SK-MEL-5 (cell line): ENCODE measurements around the gene WNT9A. TPM values are rescaled to one million over a fixed set of nuclear protein-coding genes. Genes with fewer than 3 reads are reported as not detected.

ENCODE experiments used
- DNase-seq: peaks from one replicate; pipeline ENCODE4 v3.0.0-alpha.2; 2016; ENCODE audit warnings: low read depth, low spot score
- in situ Hi-C: cut with HindIII; loops from 2 replicates; pipeline ENCODE4 v1.10.0; 2016; ENCODE audit warnings: low sequenced_read_pairs, high pct_unique_total_duplicates, low pct_unique_long_range_greater_than_20kb
- total RNA-seq: library from RNA; depleted of rRNA; stranded (reverse); fragments of >200 nt; shearing (Covaris generic); gene quantifications from 2 replicates; pipeline ENCODE4 v1.2.3, GENCODE V29; 2014

WNT9A gene
- total RNA-seq, 1 experiment from 2014 or later, result not detected

GRCh38 chr1:227959325-227959860, 11.7 kb upstream of the WNT9A start:
- no peak for DNase-seq
- in situ Hi-C loops, result no loop called here

- in situ Hi-C loops, result no loop called here
- no peak for DNase-seq
Observed at GRCh38 chr1:227958617-227959324, 11.0 kb upstream of the WNT9A start.

- DNase-seq, result no peak
- in situ Hi-C loops, result no loop called here
Observed at GRCh38 chr1:227955808-227956207, 8.1 kb upstream of the WNT9A start.

GRCh38 chr1:227954163-227954850, 6.6 kb upstream of the WNT9A start:
- no peak for DNase-seq
- in situ Hi-C loops, result no loop called here

- in situ Hi-C loops, result no loop called here
- no peak for DNase-seq
Observed at GRCh38 chr1:227953022-227953412, 5.3 kb upstream of the WNT9A start.

- in situ Hi-C loops, result no loop called here
Observed at GRCh38 chr1:227952374-227953021, 4.8 kb upstream of the WNT9A start.

GRCh38 chr1:227951624-227952373, 4.1 kb upstream of the WNT9A start:
- DNase-seq, result no peak

More at GRCh38 chr1:227952374-227953021, 4.8 kb upstream of the WNT9A start:
- DNase-seq, result no peak

GRCh38 chr1:227950735-227951346, 3.1 kb upstream of the WNT9A start:
- in situ Hi-C loops, result no loop called here
- no peak for DNase-seq

More at GRCh38 chr1:227951624-227952373, 4.1 kb upstream of the WNT9A start:
- in situ Hi-C loops, result no loop called here

GRCh38 chr1:227949954-227950734, 2.4 kb upstream of the WNT9A start:
- no peak for DNase-seq
- in situ Hi-C loops, result no loop called here

GRCh38 chr1:227949341-227949921, 1.7 kb upstream of the WNT9A start:
- no peak for DNase-seq
- in situ Hi-C loops, result no loop called here

GRCh38 chr1:227948493-227949260, 945 bp upstream of the WNT9A start:
- in situ Hi-C loops, result no loop called here
- DNase-seq, result no peak

- DNase-seq, result no peak
- in situ Hi-C loops, result no loop called here
Observed at GRCh38 chr1:227947386-227947675, 401 bp downstream of the WNT9A start.

GRCh38 chr1:227946624-227947385, 927 bp downstream of the WNT9A start:
- in situ Hi-C loops, result no loop called here
- peak; percentile 55 for DNase-seq

GRCh38 chr1:227945891-227946623, 1.7 kb downstream of the WNT9A start:
- in situ Hi-C loops, result no loop called here
- DNase-seq, result no peak
